Astrocyte (in vitro differentiated cells and primary cell): Measurements from ENCODE around the gene RXFP1. TPM values are rescaled to one million over a fixed set of nuclear protein-coding genes. Genes with fewer than 3 reads are reported as not detected.

Experiments used
- DNase-seq: peaks from one replicate; pipeline ENCODE4 v3.0.0-alpha.2; 2010; ENCODE audit warnings: low read depth
- FAIRE-seq: peaks from 2 replicates; lab custom pipeline; 2011; peaks lifted over from hg19 to GRCh38; lab: Jason Lieb, UNC
- H2AFZ ChIP-seq: 2 replicates; pipeline ENCODE4 v1.6.0; 2012; ENCODE audit warnings: low read depth, low read length, inconsistent platforms
- H3K27ac ChIP-seq: 2 replicates; pipeline ENCODE4 v1.5.1; 2011; ENCODE audit warnings: low read depth, low read length, inconsistent platforms
- H3K27me3 ChIP-seq: 2 replicates; pipeline ENCODE4 v1.6.0; 2011; ENCODE audit warnings: low read length, inconsistent platforms; ENCODE audit not compliant: insufficient read depth
- H3K36me3 ChIP-seq: 2 replicates; pipeline ENCODE4 v1.5.1; 2011; ENCODE audit warnings: low read length, inconsistent platforms; ENCODE audit not compliant: insufficient read depth
- H3K4me1 ChIP-seq: 2 replicates; pipeline ENCODE4 v1.5.1; 2011; ENCODE audit warnings: low read length, inconsistent platforms; ENCODE audit not compliant: insufficient read depth
- H3K4me2 ChIP-seq: 2 replicates; pipeline ENCODE4 v1.6.0; 2012; ENCODE audit warnings: low read length, inconsistent platforms
- H3K4me3 ChIP-seq: 2 replicates; pipeline ENCODE4 v1.5.1; 2011; ENCODE audit warnings: low read depth, mild to moderate bottlenecking, low read length, inconsistent platforms; ENCODE audit not compliant: insufficient read depth
- H3K79me2 ChIP-seq: 2 replicates; pipeline ENCODE4 v1.6.0; 2012; ENCODE audit warnings: mild to moderate bottlenecking, low read length, inconsistent platforms; ENCODE audit not compliant: insufficient read depth
- H3K9ac ChIP-seq: 2 replicates; pipeline ENCODE4 v1.6.0; 2012; ENCODE audit warnings: mild to moderate bottlenecking, low read length, inconsistent platforms
- H3K9me3 ChIP-seq: 2 replicates; pipeline ENCODE4 v1.5.1; 2012; ENCODE audit warnings: low read depth, mild to moderate bottlenecking, low read length, inconsistent platforms; ENCODE audit not compliant: insufficient read depth
- H4K20me1 ChIP-seq: 2 replicates; pipeline ENCODE4 v1.6.0; 2012; ENCODE audit warnings: low read length, inconsistent platforms; ENCODE audit not compliant: insufficient read depth
- H3K27ac Mint-ChIP-seq: one replicate; pipeline ENCODE4 v1.8.0; 2021; ENCODE audit warnings: mild to moderate bottlenecking, mixed read lengths; ENCODE audit not compliant: unreplicated experiment
- H3K27me3 Mint-ChIP-seq: one replicate; pipeline ENCODE4 v1.8.0; 2021; ENCODE audit warnings: low read depth, mixed read lengths; ENCODE audit not compliant: unreplicated experiment
- H3K36me3 Mint-ChIP-seq: one replicate; pipeline ENCODE4 v1.8.0; 2021; ENCODE audit warnings: low read depth, mixed read lengths; ENCODE audit not compliant: unreplicated experiment
- H3K4me1 Mint-ChIP-seq: one replicate; pipeline ENCODE4 v1.8.0; 2021; ENCODE audit warnings: low read depth, mixed read lengths; ENCODE audit not compliant: unreplicated experiment
- H3K4me3 Mint-ChIP-seq: one replicate; pipeline ENCODE4 v1.8.0; 2021; ENCODE audit warnings: mild to moderate bottlenecking, moderate library complexity, mixed read lengths; ENCODE audit not compliant: unreplicated experiment
- H3K9me3 Mint-ChIP-seq: one replicate; pipeline ENCODE4 v1.8.0; 2021; ENCODE audit warnings: mild to moderate bottlenecking, mixed read lengths; ENCODE audit not compliant: unreplicated experiment
- CTCF ChIP-seq: IDR thresholded peaks from 2 replicates; pipeline ENCODE4 v1.5.1; 2011; ENCODE audit warnings: low read depth, mild to moderate bottlenecking, inconsistent platforms, low read length, moderate library complexity; ENCODE audit not compliant: insufficient read depth
- EZH2 ChIP-seq: IDR thresholded peaks from 2 replicates; pipeline ENCODE4 v1.6.1; 2012; ENCODE audit warnings: mild to moderate bottlenecking, low read length, inconsistent platforms; ENCODE audit not compliant: insufficient read depth
- total RNA-seq: library from RNA; stranded (reverse); gene quantifications from 2 replicates; pipeline ENCODE4 v1.2.1, GENCODE V29; 2021

The RXFP1 gene
- total RNA-seq, 1 donor from 2014 or later, result 0.14 TPM

- no peak overlapping the region for H3K4me3 ChIP-seq
- Mint-ChIP-seq H3K4me3 (no peak overlapping the region), H3K27ac (no peak overlapping the region), H3K4me1 (peaks cover 8% of the 10 kb centered on the region), H3K36me3 (peaks cover 6% of the 10 kb centered on the region), H3K27me3 (no peaks in the 10 kb centered on the region), H3K9me3 (no peaks in the 10 kb centered on the region)
- H3K4me1 ChIP-seq, result peaks cover 7% of the 10 kb centered on the region
- peaks cover 57% of the 10 kb centered on the region for H3K79me2 ChIP-seq
- H3K9ac ChIP-seq, result no peak overlapping the region
- no peak overlapping the region for H2AFZ ChIP-seq
- H3K9me3 ChIP-seq, result no peaks in the 10 kb centered on the region
- FAIRE-seq (no peak), DNase-seq (no peak)
- H3K27ac ChIP-seq, result no peak overlapping the region
- no peaks in the 10 kb centered on the region for H3K27me3 ChIP-seq
- H3K4me2 ChIP-seq, result no peak overlapping the region
- no peaks in the 10 kb centered on the region for H4K20me1 ChIP-seq
- H3K36me3 ChIP-seq, result no peaks in the 10 kb centered on the region
- no peak for TF ChIP-seq EZH2
- no peak for TF ChIP-seq CTCF
These were observed 147.6 kb downstream of the RXFP1 start for GRCh38 chr4:158669310-158669709.

GRCh38 chr4:158670975-158671664, 149.4 kb downstream of the RXFP1 start:
- H3K36me3 Mint-ChIP-seq, result no peaks in the 10 kb centered on the region
- FAIRE-seq (no peak), DNase-seq (peak; percentile 80)
- H3K4me3 Mint-ChIP-seq, result peak overlapping the region; percentile 98
- peak overlapping the region; percentile 84 for H2AFZ ChIP-seq
- H3K27me3 Mint-ChIP-seq, result no peaks in the 10 kb centered on the region
- H3K79me2 ChIP-seq, result peaks cover 57% of the 10 kb centered on the region
- no peaks in the 10 kb centered on the region for H3K27me3 ChIP-seq
- peak overlapping the region; percentile 94 for H3K27ac ChIP-seq
- H3K4me1 Mint-ChIP-seq, result peaks cover 8% of the 10 kb centered on the region
- H3K4me3 ChIP-seq, result peak overlapping the region; percentile 75
- peak overlapping the region; percentile 92 for H3K27ac Mint-ChIP-seq
- peaks cover 7% of the 10 kb centered on the region for H3K4me1 ChIP-seq
- no peaks in the 10 kb centered on the region for H3K36me3 ChIP-seq
- peak overlapping the region; percentile 89 for H3K9ac ChIP-seq
- H3K9me3 Mint-ChIP-seq, result no peaks in the 10 kb centered on the region
- H4K20me1 ChIP-seq, result no peaks in the 10 kb centered on the region
- H3K4me2 ChIP-seq, result peak overlapping the region; percentile 92
- TF ChIP-seq EZH2 (no peak), CTCF (no peak)
- H3K9me3 ChIP-seq, result no peaks in the 10 kb centered on the region

GRCh38 chr4:158671665-158671914, 149.9 kb downstream of the RXFP1 start, which contains the start of gene C4orf46:
C4orf46 (minus strand) TSS chr4:158671887; CDS start chr4:158671801, 86 bp downstream.
- Histone ChIP-seq H3K4me1 (peaks cover 7% of the 10 kb centered on the region), H3K27ac (peak within 1 kb of the TSS; percentile 94), H3K36me3 (no peaks in the 10 kb centered on the region), H3K9me3 (no peaks in the 10 kb centered on the region), H3K27me3 (no peaks in the 10 kb centered on the region), H3K9ac (peak within 1 kb of the TSS; percentile 89), H3K79me2 (peaks cover 56% of the 10 kb centered on the region), H3K4me3 (peak within 1 kb of the TSS; percentile 75), H3K4me2 (peak within 1 kb of the TSS; percentile 92), H2AFZ (peak within 1 kb of the TSS; percentile 84), H4K20me1 (no peaks in the 10 kb centered on the region)
- H3K4me1 Mint-ChIP-seq, result peaks cover 8% of the 10 kb centered on the region
- TF ChIP-seq EZH2 (no peak), CTCF (no peak)
- H3K36me3 Mint-ChIP-seq, result no peaks in the 10 kb centered on the region
- peak within 1 kb of the TSS; percentile 94 for H3K27ac Mint-ChIP-seq
- FAIRE-seq (no peak), DNase-seq (no peak)
- H3K4me3 Mint-ChIP-seq, result peak within 1 kb of the TSS; percentile 98
- no peaks in the 10 kb centered on the region for H3K27me3 Mint-ChIP-seq
- no peaks in the 10 kb centered on the region for H3K9me3 Mint-ChIP-seq
